Endodermal cell (in vitro differentiated cells): ENCODE results near the gene KCNIP4. TPM values are rescaled to one million over a fixed set of nuclear protein-coding genes. Genes with fewer than 3 reads are reported as not detected.
A peak's percentile ranks its signal among the peaks of the same experiment; 100 is the strongest.

ENCODE experiments used
- DNase-seq: peaks from one replicate; pipeline ENCODE4 v3.0.0-alpha.2; 2017
- H3K27ac ChIP-seq: 2 replicates; pipeline ENCODE4 v1.5.1; 2013; ENCODE audit warnings: mild to moderate bottlenecking, low read depth, low read length, moderate library complexity
- H3K27me3 ChIP-seq: 2 replicates; pipeline ENCODE4 v1.6.1; 2013; ENCODE audit warnings: mild to moderate bottlenecking, low read length, moderate library complexity; ENCODE audit not compliant: insufficient read depth, control insufficient read depth, poor library complexity, severe bottlenecking
- H3K36me3 ChIP-seq: 2 replicates; pipeline ENCODE4 v1.7.0; 2013; ENCODE audit warnings: mild to moderate bottlenecking, low read length, moderate library complexity; ENCODE audit not compliant: control insufficient read depth, insufficient read depth
- H3K4me1 ChIP-seq: one replicate; pipeline ENCODE4 v1.7.0; 2013; ENCODE audit warnings: low read length; ENCODE audit not compliant: control insufficient read depth, insufficient read depth
- H3K4me3 ChIP-seq: 2 replicates; pipeline ENCODE4 v1.5.1; 2013; ENCODE audit warnings: mild to moderate bottlenecking, low read length, moderate library complexity
- H3K9ac ChIP-seq: 2 replicates; pipeline ENCODE4 v1.6.1; 2013; ENCODE audit warnings: mild to moderate bottlenecking, low read length, moderate library complexity; ENCODE audit not compliant: poor library complexity, severe bottlenecking; ENCODE audit errors: extremely low read depth
- H3K9me3 ChIP-seq: 2 replicates; pipeline ENCODE4 v1.6.1; 2013; ENCODE audit warnings: mild to moderate bottlenecking, low read length, moderate library complexity; ENCODE audit not compliant: control insufficient read depth
- H3K27ac Mint-ChIP-seq: 2 replicates; pipeline ENCODE4 v1.8.0; 2020; ENCODE audit warnings: mixed read lengths
- H3K27me3 Mint-ChIP-seq: 2 replicates; pipeline ENCODE4 v1.8.0; 2021; ENCODE audit warnings: mild to moderate bottlenecking, mixed read lengths; ENCODE audit not compliant: insufficient read depth
- H3K36me3 Mint-ChIP-seq: 2 replicates; pipeline ENCODE4 v1.8.0; 2020; ENCODE audit warnings: low read depth, mixed read lengths
- H3K4me1 Mint-ChIP-seq: 2 replicates; pipeline ENCODE4 v1.8.0; 2020; ENCODE audit warnings: mixed read lengths
- H3K4me3 Mint-ChIP-seq: 2 replicates; pipeline ENCODE4 v1.8.0; 2020; ENCODE audit warnings: mild to moderate bottlenecking, moderate library complexity, mixed read lengths
- H3K9me3 Mint-ChIP-seq: 2 replicates; pipeline ENCODE4 v1.8.0; 2020; ENCODE audit warnings: mild to moderate bottlenecking, mixed read lengths
- CTCF ChIP-seq: fragments of 200-600 bp; sonication (generic); conservative IDR thresholded peaks from 2 replicates; pipeline ENCODE4 v1.5.0; 2021; ENCODE audit warnings: antibody characterized with exemption, mild to moderate bottlenecking
- WGBS, 2 experiments: methylation state at CpG; one replicate each; pipeline versions ENCODE4 v1.1.5 to v1.1.7; 2013; ENCODE audit warnings: missing lambda C conversion rate in 2 of 2, mixed read lengths in 1 of 2; ENCODE audit not compliant: insufficient coverage in 1 of 2, insufficient read length in 1 of 2; 5-methylcytosine and 5-hydroxymethylcytosine counted together
- total RNA-seq, 2 donors: library from RNA; stranded (reverse); fragmentation: NEBNext Ultra II Directional in 1 of 2; extraction: Animal tissue kit (Norgen Biotek cat#: 25700) in 1 of 2; gene quantifications; 2 replicates in 1 of 2; 3 replicates in 1 of 2; pipeline ENCODE4 v1.2.1, GENCODE V29; 2021

The KCNIP4 gene
- total RNA-seq, 2 donors from 2014 or later, result not detected

- Histone ChIP-seq H3K4me3 (peak overlapping the region; percentile 80), H3K4me1 (no peaks in the 10 kb centered on the region), H3K27ac (no peak overlapping the region), H3K27me3 (peaks cover 58% of the 10 kb centered on the region), H3K36me3 (no peaks in the 10 kb centered on the region), H3K9me3 (no peaks in the 10 kb centered on the region), H3K9ac (peak overlapping the region; percentile 11)
- no peak for TF ChIP-seq CTCF
- no peak for DNase-seq
- Mint-ChIP-seq H3K9me3 (no peaks in the 10 kb centered on the region), H3K4me3 (peak overlapping the region; percentile 58), H3K27ac (no peak overlapping the region), H3K27me3 (peaks cover 68% of the 10 kb centered on the region), H3K36me3 (no peaks in the 10 kb centered on the region), H3K4me1 (peaks cover 5% of the 10 kb centered on the region)
- 40 to 45% methylated on average over 10 to 18 of the region's 18 CpGs for WGBS, 2 experiments
Measured at GRCh38 chr4:21947791-21948346, 703 bp downstream of the KCNIP4 start.

- Histone ChIP-seq H3K4me1 (no peaks in the 10 kb centered on the region), H3K27ac (no peak overlapping the region), H3K4me3 (no peak overlapping the region), H3K36me3 (no peaks in the 10 kb centered on the region), H3K9ac (no peak overlapping the region), H3K9me3 (no peaks in the 10 kb centered on the region), H3K27me3 (peaks cover 58% of the 10 kb centered on the region)
- Mint-ChIP-seq H3K27ac (no peak overlapping the region), H3K4me3 (no peak overlapping the region), H3K9me3 (no peaks in the 10 kb centered on the region), H3K4me1 (peaks cover 5% of the 10 kb centered on the region), H3K27me3 (peaks cover 68% of the 10 kb centered on the region), H3K36me3 (no peaks in the 10 kb centered on the region)
- DNase-seq, result no peak
- no peak for TF ChIP-seq CTCF
- WGBS, 2 experiments, result 87 to 100% methylated on average over 1 to 6 of the region's 6 CpGs
Measured at GRCh38 chr4:21946858-21947257, 1.7 kb downstream of the KCNIP4 start.

DNA sequence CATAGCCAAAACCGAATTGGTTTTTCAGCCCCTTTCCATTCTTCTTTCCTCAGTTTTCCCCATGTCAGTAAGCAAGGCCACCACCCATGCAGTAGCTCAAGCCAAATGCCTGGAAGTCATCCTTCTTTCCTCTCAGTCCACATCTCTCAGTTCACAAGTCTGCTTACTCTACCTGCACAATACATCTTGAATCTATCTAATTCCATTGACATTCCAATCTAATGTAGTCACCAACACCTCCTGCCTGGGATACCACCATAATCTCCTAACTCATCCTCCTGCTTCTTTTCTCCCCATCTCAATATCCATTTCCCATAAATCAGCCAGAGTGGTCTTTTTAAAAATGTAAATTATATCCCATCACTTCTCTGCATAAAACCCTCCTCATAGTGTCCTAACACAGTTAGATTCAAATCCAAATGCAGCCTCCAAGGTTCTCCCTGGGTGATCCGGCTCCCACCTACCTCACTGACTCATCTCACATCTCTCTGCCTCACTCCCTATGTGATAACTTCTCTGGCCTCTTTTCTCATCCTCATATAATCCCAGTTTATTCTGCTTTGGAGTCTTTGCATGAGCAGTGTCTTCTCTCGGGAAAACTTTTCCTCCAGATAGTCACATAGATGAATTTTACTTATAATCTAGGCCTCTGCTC lies 26.9 kb downstream of the KCNIP4 start:
- Histone ChIP-seq H3K9me3 (no peaks in the 10 kb centered on the region), H3K27ac (no peak overlapping the region), H3K9ac (no peak overlapping the region), H3K4me3 (no peak overlapping the region), H3K27me3 (no peaks in the 10 kb centered on the region), H3K36me3 (no peaks in the 10 kb centered on the region), H3K4me1 (no peaks in the 10 kb centered on the region)
- no peak overlapping the region for H3K4me3 Mint-ChIP-seq
- no peaks in the 10 kb centered on the region for H3K4me1 Mint-ChIP-seq
- peaks cover 2% of the 10 kb centered on the region for H3K9me3 Mint-ChIP-seq
- H3K27ac Mint-ChIP-seq, result no peak overlapping the region
- no peak for TF ChIP-seq CTCF
- no peaks in the 10 kb centered on the region for H3K36me3 Mint-ChIP-seq
- 88 to 89% methylated on average over 3 of the region's 3 CpGs for WGBS, 2 experiments
- no peaks in the 10 kb centered on the region for H3K27me3 Mint-ChIP-seq
- peak; percentile 47 for DNase-seq
